Measurements from ENCODE around the gene DCTN2. TPM values are rescaled to one million over a fixed set of nuclear protein-coding genes. Genes with fewer than 3 reads are reported as not detected.

Gene DCTN2
- total RNA-seq, 1 donor from 2014 or later = 91.8 TPM

DNA sequence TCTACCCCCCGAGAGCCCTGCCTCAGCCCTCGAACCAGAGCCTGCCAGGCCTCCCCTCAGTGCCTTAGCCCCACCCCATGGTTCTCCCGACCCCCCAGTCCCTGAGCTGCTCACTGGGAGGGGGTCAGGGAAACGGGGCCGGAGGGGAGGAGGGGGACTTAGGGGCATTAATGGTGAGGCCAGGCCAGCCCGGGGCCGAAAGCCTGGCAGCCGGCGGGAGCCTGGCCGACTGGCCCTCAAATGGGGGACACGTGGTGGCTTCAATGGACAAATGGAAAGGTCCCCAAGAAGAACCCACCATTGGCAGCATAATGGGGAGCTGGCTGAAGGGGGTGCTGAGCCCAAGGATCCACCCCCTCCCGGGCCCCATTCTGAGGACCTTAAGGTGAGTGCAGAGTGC is 18.8 kb downstream of the DCTN2 start:
- intact Hi-C loops (cut with micrococcal nuclease) = no loop called here
- POLR2A ChIA-PET = interaction anchor here (1.2 kb wide), 1 partner anchor 8 kb away, joined by 3 read pairs; no protein-coding TSS in a partner anchor
- TF ChIP-seq, protein P1, sequence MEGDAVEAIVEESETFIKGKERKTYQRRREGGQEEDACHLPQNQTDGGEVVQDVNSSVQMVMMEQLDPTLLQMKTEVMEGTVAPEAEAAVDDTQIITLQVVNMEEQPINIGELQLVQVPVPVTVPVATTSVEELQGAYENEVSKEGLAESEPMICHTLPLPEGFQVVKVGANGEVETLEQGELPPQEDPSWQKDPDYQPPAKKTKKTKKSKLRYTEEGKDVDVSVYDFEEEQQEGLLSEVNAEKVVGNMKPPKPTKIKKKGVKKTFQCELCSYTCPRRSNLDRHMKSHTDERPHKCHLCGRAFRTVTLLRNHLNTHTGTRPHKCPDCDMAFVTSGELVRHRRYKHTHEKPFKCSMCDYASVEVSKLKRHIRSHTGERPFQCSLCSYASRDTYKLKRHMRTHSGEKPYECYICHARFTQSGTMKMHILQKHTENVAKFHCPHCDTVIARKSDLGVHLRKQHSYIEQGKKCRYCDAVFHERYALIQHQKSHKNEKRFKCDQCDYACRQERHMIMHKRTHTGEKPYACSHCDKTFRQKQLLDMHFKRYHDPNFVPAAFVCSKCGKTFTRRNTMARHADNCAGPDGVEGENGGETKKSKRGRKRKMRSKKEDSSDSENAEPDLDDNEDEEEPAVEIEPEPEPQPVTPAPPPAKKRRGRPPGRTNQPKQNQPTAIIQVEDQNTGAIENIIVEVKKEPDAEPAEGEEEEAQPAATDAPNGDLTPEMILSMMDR (IDR thresholded peaks at IDR 0.05) = no peak

DNA sequence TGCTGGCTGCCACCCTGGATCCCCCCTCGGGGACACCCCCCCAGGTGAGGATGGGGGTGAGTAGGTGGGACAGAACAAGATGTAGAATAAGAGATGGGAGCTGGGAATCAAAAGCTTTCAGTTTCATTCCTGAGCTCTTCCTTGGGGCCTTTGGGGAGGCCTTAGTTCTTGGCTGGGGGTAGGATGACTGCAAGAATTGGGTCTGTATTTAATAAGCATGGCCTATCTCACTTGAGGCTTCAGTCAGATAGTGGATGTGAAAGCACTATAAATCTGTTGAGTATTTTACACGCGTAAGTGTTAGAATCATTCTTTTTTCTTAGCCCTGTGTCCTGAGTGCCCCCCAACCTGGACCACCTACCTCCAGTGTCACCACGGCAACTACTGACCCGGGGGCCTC is 19.8 kb downstream of the DCTN2 start:
- intact Hi-C loops (cut with micrococcal nuclease) = no loop called here
- no peaks in the 10 kb centered on the region for H3K9me3 Mint-ChIP-seq

More for the DNA sequence above, 18.8 kb downstream of the DCTN2 start:
- Mint-ChIP-seq H3K4me3 (no peak overlapping the region), H3K9me3 (no peaks in the 10 kb centered on the region), H3K27ac (no peak overlapping the region), H3K4me1 (peaks cover 17% of the 10 kb centered on the region), H3K36me3 (ENCODE audit: low read depth) (peaks cover 82% of the 10 kb centered on the region), H3K27me3 (no peaks in the 10 kb centered on the region)
- CTCF ChIA-PET = no interaction called here
- no peak for DNase-seq
- ATAC-seq (ENCODE audit: low read depth) = no peak

DNA sequence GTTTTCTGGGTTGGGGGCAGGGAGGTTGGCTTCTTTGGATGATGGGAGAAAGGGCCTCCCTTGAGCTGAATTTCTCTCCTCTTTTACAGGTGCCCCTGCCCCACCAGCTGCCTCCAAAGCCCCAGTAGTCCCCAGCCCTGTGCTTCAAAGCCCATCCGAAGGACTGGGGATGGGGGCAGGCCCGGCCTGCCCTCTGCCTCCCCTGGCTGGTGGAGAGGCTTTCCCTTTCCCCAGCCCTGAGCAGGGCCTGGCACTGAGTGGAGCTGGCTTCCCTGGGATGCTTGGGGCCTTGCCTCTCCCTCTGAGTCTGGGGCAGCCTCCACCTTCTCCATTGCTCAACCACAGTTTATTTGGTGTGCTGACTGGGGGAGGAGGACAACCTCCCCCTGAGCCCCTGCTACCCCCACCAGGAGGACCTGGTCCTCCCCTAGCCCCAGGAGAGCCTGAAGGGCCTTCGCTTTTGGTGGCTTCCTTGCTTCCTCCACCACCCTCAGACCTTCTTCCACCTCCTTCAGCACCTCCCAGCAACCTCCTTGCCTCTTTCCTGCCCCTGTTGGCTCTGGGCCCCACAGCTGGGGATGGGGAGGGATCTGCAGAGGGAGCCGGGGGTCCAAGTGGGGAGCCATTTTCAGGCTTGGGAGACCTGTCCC is 20.4 kb downstream of the DCTN2 start:
- no peak for DNase-seq
- Mint-ChIP-seq H3K4me3 (no peak overlapping the region), H3K27me3 (no peaks in the 10 kb centered on the region), H3K4me1 (peaks cover 25% of the 10 kb centered on the region), H3K27ac (peak overlapping the region; percentile 35), H3K9me3 (no peaks in the 10 kb centered on the region), H3K36me3 (ENCODE audit: low read depth) (peaks cover 67% of the 10 kb centered on the region)
- ChIA-PET POLR2A (no interaction called here), CTCF (no interaction called here)
- intact Hi-C loops (cut with micrococcal nuclease) = no loop called here
- TF ChIP-seq, protein P1 (IDR thresholded peaks at IDR 0.05) = no peak
- no peak for ATAC-seq (ENCODE audit: low read depth)

More for the DNA sequence above, 19.8 kb downstream of the DCTN2 start:
- TF ChIP-seq, protein P1 (IDR thresholded peaks at IDR 0.05) = no peak
- no peak for DNase-seq
- H3K4me3 Mint-ChIP-seq = no peak overlapping the region
- H3K4me1 Mint-ChIP-seq = peaks cover 19% of the 10 kb centered on the region
- ATAC-seq (ENCODE audit: low read depth) = no peak
- no peak overlapping the region for H3K27ac Mint-ChIP-seq
- POLR2A ChIA-PET = interaction anchor here (1.2 kb wide), 1 partner anchor 7 kb away, joined by 3 read pairs; no protein-coding TSS in a partner anchor
- H3K27me3 Mint-ChIP-seq = no peaks in the 10 kb centered on the region
- peaks cover 73% of the 10 kb centered on the region for H3K36me3 Mint-ChIP-seq (ENCODE audit: low read depth)
- CTCF ChIA-PET = no interaction called here

DNA sequence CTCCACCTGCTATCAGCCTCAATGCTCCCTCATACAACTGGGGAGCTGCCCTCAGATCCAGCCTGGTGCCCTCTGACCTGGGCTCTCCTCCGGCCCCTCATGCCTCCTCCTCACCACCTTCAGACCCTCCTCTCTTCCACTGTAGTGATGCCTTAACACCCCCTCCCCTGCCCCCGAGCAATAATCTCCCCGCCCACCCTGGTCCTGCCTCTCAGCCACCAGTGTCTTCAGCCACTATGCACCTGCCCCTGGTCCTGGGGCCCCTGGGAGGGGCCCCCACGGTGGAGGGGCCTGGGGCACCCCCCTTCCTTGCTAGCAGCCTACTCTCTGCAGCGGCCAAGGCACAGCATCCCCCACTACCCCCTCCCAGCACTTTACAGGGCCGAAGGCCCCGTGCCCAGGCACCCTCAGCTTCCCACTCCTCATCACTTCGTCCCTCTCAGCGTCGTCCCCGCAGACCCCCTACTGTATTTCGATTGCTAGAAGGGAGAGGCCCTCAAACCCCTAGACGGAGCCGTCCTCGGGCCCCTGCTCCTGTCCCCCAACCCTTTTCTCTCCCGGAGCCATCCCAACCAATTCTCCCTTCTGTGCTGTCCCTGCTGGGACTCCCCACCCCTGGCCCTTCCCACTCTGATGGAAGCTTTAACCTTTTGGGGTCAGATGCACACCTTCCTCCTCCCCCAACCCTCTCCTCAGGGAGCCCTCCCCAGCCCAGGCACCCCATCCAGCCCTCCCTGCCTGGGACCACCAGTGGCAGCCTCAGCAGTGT is 21.2 kb downstream of the DCTN2 start:
- POLR2A ChIA-PET = no interaction called here
- intact Hi-C loops (cut with micrococcal nuclease) = no loop called here
- ATAC-seq (ENCODE audit: low read depth) = no peak
- Mint-ChIP-seq H3K9me3 (no peaks in the 10 kb centered on the region), H3K4me1 (peaks cover 33% of the 10 kb centered on the region), H3K27ac (no peak overlapping the region), H3K36me3 (ENCODE audit: low read depth) (peaks cover 59% of the 10 kb centered on the region), H3K27me3 (no peaks in the 10 kb centered on the region), H3K4me3 (no peak overlapping the region)
- no peak for DNase-seq
- TF ChIP-seq, protein P1 (IDR thresholded peaks at IDR 0.05) = no peak
- CTCF ChIA-PET = no interaction called here

Data from activated B cell treated with CpG ODN at 0.5 μM for 24 hours (primary cell).